ENCODE measurements around the gene PLD1.

PLD1 gene

DNA sequence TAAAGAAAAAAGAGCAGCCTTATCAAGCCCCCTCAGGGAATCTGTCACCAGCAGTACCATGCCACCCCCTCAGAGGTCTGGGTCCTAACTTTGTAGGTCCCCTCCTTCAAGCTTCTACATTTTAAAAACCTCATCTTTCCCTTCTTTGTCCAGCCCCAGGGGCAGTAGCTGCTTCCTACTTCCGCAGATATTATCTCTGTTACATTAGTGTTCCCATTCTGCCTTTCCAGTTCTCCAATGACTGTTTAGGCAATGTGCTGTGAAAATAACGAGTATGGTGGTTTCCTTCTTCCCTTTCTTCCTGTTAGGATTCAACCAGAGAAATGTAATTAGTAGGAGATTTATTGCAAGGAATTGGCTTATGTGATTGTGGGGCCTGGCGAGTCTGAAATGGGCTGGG is 224.0 kb downstream of the PLD1 start:
- Histone ChIP-seq H3K9me3 (ENCODE audit: control insufficient read depth, insufficient read depth, low read depth, low read length) (no peaks in the 10 kb centered on the region), H3K4me3 (ENCODE audit: low read depth, low read length) (no peak overlapping the region), H3K27ac (ENCODE audit: extremely low read depth, low read depth, low read length) (no peak overlapping the region), H3K36me3 (ENCODE audit: control insufficient read depth in 2 of 2, insufficient read depth in 1 of 2, low read length in 2 of 2) (no peaks in the 10 kb centered on the region), H3K4me1 (ENCODE audit: control insufficient read depth, insufficient read depth, low read length) (no peaks in the 10 kb centered on the region)
- ChIA-PET POLR2A (no interaction called here), CTCF (interaction anchor here (0.7 kb wide), 1 partner anchor 1087 kb away, joined by 3 read pairs; no protein-coding TSS in a partner anchor)
- TF ChIP-seq ZNF146 (tag by site-specific recombination; IDR thresholded peaks at IDR 0.05) (no peak), ZNF404 (tag by site-specific recombination; IDR thresholded peaks at IDR 0.05) (no peak), SCRT2 (tag by site-specific recombination; IDR thresholded peaks at IDR 0.05) (no peak), SP3 (tag by site-specific recombination; IDR thresholded peaks at IDR 0.05) (no peak), ZEB2 (tag by site-specific recombination; IDR thresholded peaks at IDR 0.05) (no peak)
- TF ChIP-seq, protein P1, sequence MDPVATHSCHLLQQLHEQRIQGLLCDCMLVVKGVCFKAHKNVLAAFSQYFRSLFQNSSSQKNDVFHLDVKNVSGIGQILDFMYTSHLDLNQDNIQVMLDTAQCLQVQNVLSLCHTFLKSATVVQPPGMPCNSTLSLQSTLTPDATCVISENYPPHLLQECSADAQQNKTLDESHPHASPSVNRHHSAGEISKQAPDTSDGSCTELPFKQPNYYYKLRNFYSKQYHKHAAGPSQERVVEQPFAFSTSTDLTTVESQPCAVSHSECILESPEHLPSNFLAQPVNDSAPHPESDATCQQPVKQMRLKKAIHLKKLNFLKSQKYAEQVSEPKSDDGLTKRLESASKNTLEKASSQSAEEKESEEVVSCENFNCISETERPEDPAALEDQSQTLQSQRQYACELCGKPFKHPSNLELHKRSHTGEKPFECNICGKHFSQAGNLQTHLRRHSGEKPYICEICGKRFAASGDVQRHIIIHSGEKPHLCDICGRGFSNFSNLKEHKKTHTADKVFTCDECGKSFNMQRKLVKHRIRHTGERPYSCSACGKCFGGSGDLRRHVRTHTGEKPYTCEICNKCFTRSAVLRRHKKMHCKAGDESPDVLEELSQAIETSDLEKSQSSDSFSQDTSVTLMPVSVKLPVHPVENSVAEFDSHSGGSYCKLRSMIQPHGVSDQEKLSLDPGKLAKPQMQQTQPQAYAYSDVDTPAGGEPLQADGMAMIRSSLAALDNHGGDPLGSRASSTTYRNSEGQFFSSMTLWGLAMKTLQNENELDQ (tag by site-specific recombination; IDR thresholded peaks at IDR 0.05; ENCODE audit: low read depth), result no peak

DNA sequence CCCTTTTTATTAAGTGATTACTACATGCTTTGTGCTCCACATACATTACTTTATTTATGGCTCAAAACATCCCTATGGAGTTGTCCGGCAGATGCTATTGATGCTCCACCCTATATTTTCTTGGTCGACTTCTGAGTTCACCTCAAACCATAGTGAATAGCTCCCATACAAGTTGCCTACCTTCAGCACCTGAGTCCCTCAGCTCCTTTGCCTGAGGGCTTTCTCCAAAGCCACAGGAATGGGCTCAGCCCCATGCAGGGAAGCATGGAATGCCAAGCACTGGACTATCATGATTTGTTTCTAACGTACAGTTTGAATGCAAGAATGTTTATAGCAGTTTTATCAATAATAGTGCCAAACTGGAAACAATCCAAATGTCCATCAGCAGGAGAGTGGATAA is 225.2 kb downstream of the PLD1 start:
- Histone ChIP-seq H3K36me3 (ENCODE audit: control insufficient read depth in 2 of 2, insufficient read depth in 1 of 2, low read length in 2 of 2) (no peaks in the 10 kb centered on the region), H3K4me1 (ENCODE audit: control insufficient read depth, insufficient read depth, low read length) (no peaks in the 10 kb centered on the region), H3K4me3 (ENCODE audit: low read depth, low read length) (no peak overlapping the region), H3K9me3 (ENCODE audit: control insufficient read depth, insufficient read depth, low read depth, low read length) (no peaks in the 10 kb centered on the region), H3K27ac (ENCODE audit: extremely low read depth, low read depth, low read length) (no peak overlapping the region)
- TF ChIP-seq ZNF660 (tag by site-specific recombination; IDR thresholded peaks at IDR 0.05), result peak; percentile 93
- TF ChIP-seq, protein P2, sequence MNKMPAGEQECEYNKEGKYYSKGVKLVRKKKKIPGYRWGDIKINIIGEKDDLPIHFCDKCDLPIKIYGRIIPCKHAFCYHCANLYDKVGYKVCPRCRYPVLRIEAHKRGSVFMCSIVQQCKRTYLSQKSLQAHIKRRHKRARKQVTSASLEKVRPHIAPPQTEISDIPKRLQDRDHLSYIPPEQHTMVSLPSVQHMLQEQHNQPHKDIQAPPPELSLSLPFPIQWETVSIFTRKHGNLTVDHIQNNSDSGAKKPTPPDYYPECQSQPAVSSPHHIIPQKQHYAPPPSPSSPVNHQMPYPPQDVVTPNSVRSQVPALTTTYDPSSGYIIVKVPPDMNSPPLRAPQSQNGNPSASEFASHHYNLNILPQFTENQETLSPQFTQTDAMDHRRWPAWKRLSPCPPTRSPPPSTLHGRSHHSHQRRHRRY (tag by site-specific recombination; IDR thresholded peaks at IDR 0.05), result no peak
- TF ChIP-seq ZNF146 (tag by site-specific recombination; IDR thresholded peaks at IDR 0.05), result no peak
- CTCF ChIA-PET, result interaction anchor here (0.6 kb wide), 1 partner anchor 471 kb away, joined by 3 read pairs; no protein-coding TSS in a partner anchor
- POLR2A ChIA-PET, result no interaction called here

DNA sequence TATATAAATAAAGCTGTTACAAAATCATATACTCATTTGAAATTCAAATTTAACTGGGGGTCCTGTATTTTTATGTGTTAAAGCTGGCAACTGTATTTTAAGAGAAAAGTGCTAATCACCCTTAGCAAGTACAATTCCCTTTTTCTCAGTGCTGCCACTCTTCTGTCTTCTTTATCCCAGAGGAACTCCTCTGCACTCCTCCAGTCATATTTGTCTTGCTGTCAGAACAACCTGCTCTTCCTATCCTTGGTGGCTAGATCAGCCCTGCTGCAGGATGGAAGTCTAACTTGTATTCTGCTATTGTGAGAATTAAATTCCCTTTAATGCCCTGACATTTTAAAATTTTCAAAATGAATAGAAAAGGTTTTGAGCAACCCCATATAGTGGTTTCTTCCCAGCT is 226.2 kb downstream of the PLD1 start:
- ChIA-PET CTCF (interaction anchor here (0.5 to 1.0 kb wide), 3 partner anchors 18 to 536 kb away, joined by 3 read pairs; no protein-coding TSS in a partner anchor), POLR2A (no interaction called here)
- H3K4me3 ChIP-seq (ENCODE audit: low read depth, low read length), result no peak overlapping the region
- no peaks in the 10 kb centered on the region for H3K9me3 ChIP-seq (ENCODE audit: control insufficient read depth, insufficient read depth, low read depth, low read length)
- no peaks in the 10 kb centered on the region for H3K36me3 ChIP-seq (ENCODE audit: control insufficient read depth in 2 of 2, insufficient read depth in 1 of 2, low read length in 2 of 2)
- H3K4me1 ChIP-seq (ENCODE audit: control insufficient read depth, insufficient read depth, low read length), result no peaks in the 10 kb centered on the region
- TF ChIP-seq ZNF174 (tag by site-specific recombination; IDR thresholded peaks at IDR 0.05), result no peak
- TF ChIP-seq, protein P3, sequence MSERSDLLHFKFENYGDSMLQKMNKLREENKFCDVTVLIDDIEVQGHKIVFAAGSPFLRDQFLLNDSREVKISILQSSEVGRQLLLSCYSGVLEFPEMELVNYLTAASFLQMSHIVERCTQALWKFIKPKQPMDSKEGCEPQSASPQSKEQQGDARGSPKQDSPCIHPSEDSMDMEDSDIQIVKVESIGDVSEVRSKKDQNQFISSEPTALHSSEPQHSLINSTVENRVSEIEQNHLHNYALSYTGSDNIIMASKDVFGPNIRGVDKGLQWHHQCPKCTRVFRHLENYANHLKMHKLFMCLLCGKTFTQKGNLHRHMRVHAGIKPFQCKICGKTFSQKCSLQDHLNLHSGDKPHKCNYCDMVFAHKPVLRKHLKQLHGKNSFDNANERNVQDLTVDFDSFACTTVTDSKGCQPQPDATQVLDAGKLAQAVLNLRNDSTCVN (tag by site-specific recombination; optimal IDR thresholded peaks at IDR 0.05), result no peak
- TF ChIP-seq ZXDB (tag by site-specific recombination; IDR thresholded peaks at IDR 0.05), result no peak
- TF ChIP-seq ZNF747 (tag by site-specific recombination; IDR thresholded peaks at IDR 0.05), result no peak
- TF ChIP-seq, protein P4, sequence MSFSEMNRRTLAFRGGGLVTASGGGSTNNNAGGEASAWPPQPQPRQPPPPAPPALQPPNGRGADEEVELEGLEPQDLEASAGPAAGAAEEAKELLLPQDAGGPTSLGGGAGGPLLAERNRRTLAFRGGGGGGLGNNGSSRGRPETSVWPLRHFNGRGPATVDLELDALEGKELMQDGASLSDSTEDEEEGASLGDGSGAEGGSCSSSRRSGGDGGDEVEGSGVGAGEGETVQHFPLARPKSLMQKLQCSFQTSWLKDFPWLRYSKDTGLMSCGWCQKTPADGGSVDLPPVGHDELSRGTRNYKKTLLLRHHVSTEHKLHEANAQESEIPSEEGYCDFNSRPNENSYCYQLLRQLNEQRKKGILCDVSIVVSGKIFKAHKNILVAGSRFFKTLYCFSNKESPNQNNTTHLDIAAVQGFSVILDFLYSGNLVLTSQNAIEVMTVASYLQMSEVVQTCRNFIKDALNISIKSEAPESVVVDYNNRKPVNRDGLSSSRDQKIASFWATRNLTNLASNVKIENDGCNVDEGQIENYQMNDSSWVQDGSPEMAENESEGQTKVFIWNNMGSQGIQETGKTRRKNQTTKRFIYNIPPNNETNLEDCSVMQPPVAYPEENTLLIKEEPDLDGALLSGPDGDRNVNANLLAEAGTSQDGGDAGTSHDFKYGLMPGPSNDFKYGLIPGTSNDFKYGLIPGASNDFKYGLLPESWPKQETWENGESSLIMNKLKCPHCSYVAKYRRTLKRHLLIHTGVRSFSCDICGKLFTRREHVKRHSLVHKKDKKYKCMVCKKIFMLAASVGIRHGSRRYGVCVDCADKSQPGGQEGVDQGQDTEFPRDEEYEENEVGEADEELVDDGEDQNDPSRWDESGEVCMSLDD (tag by site-specific recombination; IDR thresholded peaks at IDR 0.05), result no peak
- no peak for TF ChIP-seq ZNF311 (tag by site-specific recombination; IDR thresholded peaks at IDR 0.05; ENCODE audit: borderline replicate concordance)
- TF ChIP-seq, protein P5, sequence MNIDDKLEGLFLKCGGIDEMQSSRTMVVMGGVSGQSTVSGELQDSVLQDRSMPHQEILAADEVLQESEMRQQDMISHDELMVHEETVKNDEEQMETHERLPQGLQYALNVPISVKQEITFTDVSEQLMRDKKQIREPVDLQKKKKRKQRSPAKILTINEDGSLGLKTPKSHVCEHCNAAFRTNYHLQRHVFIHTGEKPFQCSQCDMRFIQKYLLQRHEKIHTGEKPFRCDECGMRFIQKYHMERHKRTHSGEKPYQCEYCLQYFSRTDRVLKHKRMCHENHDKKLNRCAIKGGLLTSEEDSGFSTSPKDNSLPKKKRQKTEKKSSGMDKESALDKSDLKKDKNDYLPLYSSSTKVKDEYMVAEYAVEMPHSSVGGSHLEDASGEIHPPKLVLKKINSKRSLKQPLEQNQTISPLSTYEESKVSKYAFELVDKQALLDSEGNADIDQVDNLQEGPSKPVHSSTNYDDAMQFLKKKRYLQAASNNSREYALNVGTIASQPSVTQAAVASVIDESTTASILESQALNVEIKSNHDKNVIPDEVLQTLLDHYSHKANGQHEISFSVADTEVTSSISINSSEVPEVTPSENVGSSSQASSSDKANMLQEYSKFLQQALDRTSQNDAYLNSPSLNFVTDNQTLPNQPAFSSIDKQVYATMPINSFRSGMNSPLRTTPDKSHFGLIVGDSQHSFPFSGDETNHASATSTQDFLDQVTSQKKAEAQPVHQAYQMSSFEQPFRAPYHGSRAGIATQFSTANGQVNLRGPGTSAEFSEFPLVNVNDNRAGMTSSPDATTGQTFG (tag by site-specific recombination; IDR thresholded peaks at IDR 0.05; ENCODE audit: borderline replicate concordance), result no peak
- TF ChIP-seq, protein P6, sequence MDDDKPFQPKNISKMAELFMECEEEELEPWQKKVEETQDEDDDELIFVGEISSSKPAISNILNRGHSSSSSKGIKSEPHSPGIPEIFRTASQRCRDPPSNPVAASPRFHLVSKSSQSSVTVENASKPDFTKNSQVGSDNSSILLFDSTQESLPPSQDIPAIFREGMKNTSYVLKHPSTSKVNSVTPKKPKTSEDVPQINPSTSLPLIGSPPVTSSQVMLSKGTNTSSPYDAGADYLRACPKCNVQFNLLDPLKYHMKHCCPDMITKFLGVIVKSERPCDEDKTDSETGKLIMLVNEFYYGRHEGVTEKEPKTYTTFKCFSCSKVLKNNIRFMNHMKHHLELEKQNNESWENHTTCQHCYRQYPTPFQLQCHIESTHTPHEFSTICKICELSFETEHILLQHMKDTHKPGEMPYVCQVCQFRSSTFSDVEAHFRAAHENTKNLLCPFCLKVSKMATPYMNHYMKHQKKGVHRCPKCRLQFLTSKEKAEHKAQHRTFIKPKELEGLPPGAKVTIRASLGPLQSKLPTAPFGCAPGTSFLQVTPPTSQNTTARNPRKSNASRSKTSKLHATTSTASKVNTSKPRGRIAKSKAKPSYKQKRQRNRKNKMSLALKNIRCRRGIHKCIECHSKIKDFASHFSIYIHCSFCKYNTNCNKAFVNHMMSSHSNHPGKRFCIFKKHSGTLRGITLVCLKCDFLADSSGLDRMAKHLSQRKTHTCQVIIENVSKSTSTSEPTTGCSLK (tag by site-specific recombination; IDR thresholded peaks at IDR 0.05), result no peak
- no peak for TF ChIP-seq KLF9 (tag by site-specific recombination; IDR thresholded peaks at IDR 0.05; ENCODE audit: low read depth)
- H3K27ac ChIP-seq (ENCODE audit: extremely low read depth, low read depth, low read length), result no peak overlapping the region

All from HEK293 (cell line).